ENCODE results near the gene PTPRO.
A peak's percentile ranks its signal among the peaks of the same experiment; 100 is the strongest.

PTPRO gene

DNA sequence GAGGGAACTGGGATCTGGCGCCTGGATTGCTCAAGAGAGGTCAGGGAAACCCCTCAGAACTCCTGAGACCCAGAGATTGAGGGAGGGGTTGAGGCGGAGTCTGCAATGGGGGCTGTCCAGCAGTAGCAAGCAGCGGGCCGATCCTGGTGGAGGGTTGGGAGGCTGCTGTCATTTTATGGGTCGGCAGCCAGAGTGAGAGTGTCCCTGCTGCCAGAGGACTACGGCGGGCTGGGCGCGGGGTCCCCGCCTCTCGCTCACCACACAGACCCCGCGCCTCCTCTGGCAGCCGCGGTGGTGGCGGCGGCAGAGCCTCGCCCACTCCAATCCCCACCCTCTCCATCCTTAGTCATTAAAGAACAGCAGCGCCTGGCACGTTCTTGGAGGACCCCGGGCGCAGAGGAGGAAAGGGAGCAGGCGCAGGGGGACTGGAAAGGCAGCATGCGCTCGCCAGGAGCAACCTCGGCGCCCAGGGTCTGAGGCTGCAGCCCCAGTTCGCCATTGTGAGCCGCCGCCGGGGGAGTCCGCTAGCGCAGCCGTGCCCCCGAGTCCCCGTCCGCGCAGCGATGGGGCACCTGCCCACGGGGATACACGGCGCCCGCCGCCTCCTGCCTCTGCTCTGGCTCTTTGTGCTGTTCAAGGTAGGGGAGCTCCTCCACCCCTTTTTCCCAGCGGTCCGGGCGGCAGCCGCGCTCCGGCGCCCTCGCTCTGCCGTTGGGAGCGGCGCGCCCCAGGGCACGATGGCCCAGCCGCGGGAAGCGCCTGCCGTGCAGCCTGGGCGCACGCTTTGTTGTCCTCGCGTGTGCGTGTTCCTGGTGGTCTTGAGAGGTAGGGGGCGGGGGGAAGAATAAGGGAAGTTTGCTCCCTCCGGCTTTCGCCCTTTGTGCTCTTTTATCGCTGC is at the start of gene PTPRO:
Gene PTPRO, plus strand, starts transcription at position 345 of the 898 bp plus-strand sequence.
- no peak for DNase-seq (ENCODE audit: low read depth, low spot score)

DNA sequence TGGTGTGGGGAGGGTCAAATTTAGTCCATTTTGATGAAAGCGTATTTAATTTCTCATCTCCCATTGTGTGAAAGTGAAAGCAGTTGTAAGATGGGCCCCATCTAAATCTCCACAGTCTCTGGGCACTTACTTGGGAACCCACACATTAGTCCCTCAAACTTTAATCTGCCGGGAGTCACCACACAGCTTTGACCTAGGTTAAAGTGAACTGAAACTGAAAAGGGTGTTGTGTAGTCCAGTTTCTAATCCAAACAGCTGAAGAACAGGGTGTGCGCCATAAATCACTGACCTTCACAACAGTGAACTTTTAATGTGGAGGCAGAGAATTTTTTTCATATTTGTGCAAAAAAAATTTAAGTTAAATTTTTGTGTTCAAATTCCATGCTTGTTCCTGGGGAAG is 48.4 kb upstream of the PTPRO start:
- DNase-seq (ENCODE audit: low read depth, low spot score), result no peak

DNA sequence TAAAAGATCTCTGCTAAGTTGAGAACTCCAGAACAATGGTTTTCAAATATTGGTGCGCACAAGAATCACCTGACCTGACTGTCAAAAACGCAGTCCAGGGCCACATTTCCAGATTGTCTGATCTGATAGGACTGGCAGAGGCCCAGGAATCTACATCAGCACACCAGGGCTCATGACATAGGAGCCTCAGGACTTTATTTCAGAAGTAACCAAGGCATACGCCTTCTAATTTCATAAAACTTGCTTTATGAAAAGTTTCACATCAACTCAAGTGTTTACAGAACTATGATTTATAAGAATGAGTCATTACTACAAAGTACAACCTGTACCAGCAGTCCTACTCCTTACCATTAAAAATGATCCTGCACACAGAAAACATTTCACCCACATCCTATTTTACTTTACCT is 47.7 kb upstream of the PTPRO start:
- DNase-seq (ENCODE audit: low read depth, low spot score), result no peak

DNA sequence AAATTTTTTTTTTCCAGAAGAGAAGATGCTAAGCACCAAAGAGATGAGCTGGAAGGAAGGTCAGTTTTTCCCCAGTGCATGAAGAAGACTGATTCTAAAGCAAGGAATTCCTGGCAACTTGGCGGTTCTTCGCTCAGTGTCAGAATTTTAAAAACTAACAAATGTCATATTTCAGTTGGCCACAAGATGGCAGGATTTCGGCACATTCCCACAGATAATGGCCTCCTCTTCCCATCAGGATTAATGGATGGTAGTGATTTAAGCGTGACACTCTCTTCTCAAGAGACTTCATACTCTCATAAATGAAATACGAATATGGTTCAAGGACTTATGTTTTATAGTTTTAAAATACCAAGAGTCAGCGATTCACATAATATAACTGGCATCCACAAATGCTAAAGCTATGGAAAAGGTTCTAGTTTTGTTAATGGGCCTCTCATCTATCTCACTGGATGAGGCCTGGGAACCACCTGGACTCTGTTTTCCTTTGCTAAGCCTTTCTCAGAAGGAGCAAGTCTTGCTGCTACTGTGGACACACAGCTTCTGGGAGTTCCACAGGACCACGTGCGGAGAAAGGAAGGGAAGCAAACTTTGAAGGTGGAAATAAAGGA is 46.1 kb upstream of the PTPRO start:
- peak; percentile 28 for DNase-seq (ENCODE audit: low read depth, low spot score)

DNA sequence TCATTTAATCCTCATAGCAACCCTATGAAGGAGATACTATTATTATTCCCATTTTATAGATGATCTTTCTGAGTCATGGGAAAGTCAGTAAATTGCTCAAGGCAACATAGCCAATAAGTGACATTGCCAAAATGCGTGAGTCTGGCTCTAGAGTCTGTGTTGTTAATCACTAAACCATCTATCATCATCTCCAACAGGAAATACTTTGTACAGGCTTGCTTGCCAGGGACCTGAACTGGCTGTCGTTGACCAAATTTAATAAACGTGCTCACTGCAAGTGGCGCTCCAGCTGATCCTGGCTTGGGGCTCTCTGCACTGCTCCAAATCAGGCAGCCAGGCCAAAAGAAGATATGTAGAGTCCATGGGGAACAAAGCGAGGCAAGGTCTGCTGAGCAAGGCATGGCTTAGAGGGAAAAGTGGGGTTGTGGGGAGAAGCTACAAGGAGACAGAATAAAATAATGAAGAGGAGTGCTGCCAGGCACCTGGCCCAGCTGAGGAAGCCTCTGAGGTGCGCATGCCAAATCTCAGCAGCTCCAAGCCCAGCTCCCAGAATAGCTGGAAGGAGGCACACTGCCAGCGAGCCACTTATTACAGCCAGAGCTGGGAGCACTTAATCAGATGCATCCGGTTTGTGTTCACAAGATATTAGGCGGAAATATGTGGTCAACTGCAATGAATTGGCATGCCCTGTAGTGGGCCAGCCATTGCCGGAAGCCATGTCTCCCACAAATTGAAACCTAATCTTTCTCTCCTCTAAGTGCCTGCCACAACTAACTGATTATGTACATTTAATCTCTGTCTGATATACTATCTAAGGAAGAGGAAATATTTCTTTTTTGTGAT is 43.3 kb upstream of the PTPRO start:
- no peak for DNase-seq (ENCODE audit: low read depth, low spot score)

DNA sequence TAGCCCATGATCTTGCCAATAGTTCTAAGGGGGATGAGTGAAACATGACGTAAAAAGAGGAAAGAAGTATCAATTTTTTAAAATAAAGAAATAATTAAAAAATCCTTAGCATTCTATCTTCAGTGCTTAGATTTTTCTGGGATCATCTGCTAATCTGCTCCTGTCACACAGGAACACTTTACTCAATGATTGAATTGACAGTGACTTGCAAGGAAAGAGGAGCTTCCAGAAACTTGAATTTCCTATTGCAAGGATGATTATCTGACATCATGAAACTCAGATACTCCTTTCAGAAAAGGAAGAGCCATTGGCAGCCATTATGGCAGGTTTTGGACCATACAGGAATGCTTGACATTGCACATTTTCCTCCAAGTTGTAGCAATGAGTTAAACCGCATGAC is 41.4 kb upstream of the PTPRO start:
- no peak for DNase-seq (ENCODE audit: low read depth, low spot score)

DNA sequence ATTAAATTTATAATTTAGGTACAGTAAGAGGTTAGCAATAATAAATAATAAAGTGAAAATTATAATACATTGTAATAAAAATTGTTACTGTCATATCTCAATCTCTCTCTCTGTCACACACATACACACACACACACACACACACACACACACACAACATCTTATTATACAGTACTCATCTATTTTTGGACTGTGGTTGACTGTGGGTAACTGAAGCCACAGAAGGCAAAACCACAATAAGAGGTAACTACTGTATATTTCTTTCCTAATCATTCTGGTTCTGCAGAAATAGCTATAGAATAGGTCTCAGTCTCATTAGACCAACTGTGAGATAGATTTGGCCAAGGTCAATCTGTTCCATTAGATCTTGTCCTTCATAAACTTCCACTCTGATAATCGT is 33.1 kb upstream of the PTPRO start:
- DNase-seq (ENCODE audit: low read depth, low spot score), result no peak

DNA sequence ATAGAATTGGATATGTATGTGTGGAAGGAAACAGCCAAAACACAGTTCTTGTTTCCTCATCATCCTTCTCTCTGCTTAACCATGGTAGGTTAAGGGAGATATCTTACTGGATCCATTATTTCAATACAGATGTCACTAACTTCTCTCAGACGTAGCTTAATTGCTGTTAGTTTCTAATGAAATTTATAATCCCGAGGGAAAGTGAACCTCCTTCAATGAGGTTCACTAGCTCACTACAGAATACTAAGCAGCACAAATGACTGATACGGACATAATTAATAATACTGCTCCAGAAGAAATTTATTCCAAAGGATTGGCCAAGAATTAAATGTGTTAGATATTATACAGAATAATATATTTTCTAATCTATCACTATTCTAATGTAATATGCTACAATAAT is 28.6 kb upstream of the PTPRO start:
- DNase-seq (ENCODE audit: low read depth, low spot score), result no peak

DNA sequence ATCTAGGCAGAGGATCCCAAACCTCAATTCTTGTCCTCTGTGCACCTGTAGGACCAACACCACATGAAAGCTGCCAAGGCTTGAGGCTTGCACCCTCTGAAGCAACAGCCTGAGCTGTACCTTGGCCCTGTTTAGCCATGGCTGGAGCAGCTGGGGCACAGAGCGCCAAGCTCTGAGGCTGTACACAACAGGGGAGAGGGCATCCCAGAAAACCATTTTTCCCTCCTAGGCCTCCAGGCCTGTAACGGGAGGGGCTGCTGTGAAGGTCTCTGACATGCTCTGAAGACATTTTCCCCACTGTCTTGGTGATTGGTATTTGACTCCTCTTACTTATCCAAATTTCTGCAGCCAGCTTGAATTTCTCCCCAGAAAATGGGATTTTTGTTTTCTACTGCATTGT is 22.4 kb upstream of the PTPRO start:
- no peak for DNase-seq (ENCODE audit: low read depth, low spot score)

DNA sequence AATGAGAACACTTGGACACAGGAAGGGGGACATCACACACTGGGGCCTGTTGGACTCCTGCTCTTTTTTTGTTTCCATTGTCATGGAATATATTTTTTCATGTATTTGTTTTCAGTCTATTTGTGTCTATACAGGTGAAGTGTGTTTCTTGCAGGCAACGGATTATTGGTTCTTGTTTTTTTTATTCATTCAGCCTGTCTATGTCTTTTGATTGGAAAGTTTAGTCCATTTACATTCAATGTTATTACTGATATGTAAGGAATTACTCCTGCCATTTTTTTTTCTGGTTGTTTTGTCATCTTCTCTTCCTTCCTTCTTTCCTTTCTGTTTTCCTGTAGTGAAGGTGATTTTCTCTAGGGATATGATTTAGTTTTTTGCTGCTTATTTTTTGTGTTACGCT is 18.0 kb upstream of the PTPRO start:
- DNase-seq (ENCODE audit: low read depth, low spot score), result no peak

DNA sequence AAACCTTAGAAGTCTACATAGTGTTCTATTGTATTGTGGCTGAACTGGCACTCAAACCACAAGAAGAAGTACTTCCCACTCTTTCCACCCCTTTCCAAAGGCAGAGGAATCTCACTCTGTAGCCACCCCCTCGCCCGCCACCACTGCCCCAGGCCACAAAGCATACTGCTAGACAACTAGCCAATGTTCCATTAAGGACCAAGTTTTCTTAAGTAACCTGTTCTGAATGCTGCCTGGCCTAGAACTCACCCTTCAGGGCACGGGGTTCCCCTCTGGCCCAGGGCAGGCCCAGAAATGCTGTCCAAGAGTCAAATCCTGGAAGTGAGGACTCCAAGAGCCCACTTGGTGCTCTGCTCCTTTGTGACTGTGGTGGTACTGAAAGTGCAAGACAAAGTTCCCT is 15.7 kb upstream of the PTPRO start:
- no peak for DNase-seq (ENCODE audit: low read depth, low spot score)

DNA sequence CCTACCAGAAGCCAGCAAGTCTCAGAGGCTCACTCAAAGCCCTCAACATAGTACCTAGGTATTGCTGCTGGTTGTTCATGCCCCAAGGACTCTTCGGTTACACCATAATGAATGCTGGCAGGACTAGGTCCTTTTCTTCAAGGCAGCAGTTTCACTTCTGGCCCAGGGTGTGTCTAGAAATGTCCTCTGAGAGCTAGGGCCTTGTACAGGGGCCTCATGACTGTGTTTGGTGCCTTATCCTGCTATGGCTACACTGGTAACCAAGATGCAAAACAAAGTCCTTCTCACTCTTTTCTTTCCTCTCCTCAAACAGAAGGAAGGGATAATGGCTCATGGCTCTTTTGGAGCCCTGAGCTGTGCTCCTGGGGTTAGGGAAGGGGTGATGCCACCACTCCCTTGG is 15.2 kb upstream of the PTPRO start:
- no peak for DNase-seq (ENCODE audit: low read depth, low spot score)

DNA sequence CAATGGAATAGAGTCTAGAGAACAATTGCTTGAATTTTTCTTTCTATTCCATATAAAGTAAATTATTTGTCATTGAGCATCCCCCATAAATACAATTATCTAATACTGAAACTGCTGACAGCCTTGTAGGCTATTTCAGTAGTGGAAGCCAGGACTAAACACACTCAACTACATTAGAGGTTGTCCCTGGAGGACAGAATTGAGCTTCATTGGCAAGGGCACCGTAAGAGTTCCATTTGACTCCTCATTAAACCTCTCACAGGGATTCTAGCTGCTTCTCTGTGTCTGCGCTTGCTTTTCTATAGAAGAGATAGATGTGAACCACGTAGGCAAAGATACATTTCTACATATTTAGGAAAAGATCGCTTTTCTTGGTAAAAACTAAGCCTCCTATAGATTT is 3.5 kb upstream of the PTPRO start:
- no peak for DNase-seq (ENCODE audit: low read depth, low spot score)

DNA sequence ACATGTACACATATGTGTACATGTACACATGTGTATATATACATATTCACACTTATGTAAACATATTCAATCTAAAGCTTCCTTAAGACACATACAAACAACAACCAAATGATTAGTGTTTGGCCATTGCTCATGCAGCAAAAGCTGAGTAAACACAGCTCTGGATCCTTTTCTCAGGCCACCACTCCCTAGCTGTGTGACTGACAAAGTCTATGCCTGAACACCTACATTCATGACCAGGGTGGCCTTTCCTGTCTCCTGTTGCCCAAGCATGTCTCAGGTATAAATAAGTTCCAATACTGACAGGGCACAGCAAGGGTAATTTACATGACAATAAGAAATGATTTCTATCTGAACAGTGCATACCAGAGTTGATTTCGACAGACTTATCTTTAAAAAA is 1.4 kb upstream of the PTPRO start:
- no peak for DNase-seq (ENCODE audit: low read depth, low spot score)

DNA sequence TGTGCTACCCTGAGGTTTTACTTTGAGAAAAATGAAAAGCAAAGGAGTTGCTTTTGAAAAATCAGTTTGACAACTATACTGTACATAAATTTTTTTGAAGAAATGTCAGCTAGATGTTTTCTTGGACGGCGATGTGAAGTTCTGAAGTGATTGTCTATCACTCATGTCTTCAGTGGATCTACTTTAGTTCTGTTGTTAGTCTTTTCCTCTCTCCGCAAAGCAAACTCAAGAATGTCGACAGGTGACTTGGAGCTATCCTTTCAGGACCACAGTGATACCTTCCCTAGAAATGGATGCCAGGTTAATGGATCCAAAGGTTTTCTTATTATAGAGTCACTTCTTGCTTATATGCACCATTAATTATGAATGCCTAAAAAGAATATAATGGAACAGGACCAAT is 1.2 kb downstream of the PTPRO start:
- no peak for DNase-seq (ENCODE audit: low read depth, low spot score)

DNA sequence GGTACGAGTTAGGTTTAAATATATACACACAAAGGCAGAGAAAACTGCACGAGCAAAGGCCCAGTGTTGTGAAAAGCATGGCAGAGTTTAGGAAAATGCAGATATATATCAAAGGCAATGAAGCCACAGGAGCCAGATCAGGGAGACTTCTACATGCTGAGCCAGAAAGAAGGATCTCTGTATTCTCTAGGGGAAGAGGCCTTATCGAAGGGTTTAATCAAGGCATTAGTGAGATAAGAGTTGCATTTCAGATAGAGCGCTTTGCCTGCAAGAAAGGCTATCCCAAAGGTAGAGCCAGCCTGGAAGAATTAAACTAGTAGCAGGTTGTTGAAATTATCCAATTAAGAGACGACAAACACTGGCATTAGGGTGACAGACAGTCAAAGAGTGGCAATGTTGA is 7.6 kb downstream of the PTPRO start:
- no peak for DNase-seq (ENCODE audit: low read depth, low spot score)

DNA sequence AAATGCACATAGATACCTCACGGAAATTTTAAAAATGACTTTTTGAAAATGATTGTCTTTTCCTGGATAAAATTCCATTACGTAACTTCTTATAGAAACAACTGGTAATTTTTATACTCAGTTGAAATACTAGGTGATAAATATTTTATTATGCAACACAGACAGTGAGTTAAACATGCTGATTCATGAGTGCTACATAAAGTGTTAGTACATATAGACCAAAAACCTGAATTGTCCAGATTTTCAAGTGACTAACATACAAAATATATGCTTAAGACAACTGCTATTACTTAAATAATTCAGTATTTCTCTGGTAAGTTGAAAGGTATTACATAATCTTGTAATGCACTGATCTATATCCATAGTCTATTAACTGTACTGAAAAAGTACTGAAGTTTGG is 11.9 kb downstream of the PTPRO start:
- no peak for DNase-seq (ENCODE audit: low read depth, low spot score)

DNA sequence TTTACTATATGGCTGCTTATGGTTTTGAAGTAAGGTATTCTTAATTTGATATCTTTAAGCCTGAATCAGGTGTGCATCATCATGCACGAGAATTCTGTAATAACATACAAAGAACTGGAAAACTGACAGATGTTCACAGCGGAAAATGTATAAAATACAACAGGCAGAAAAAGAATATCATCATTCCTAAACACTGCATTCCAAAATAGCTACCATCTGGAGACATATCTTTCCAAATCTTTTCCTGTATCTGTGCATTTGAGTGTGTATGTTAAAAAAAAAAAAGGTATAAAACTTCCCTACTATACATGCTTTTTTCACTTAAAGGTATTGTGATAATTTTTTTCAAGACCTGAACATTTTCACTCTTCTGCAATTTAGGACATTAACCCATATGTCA is 13.7 kb downstream of the PTPRO start:
- DNase-seq (ENCODE audit: low read depth, low spot score), result no peak

DNA sequence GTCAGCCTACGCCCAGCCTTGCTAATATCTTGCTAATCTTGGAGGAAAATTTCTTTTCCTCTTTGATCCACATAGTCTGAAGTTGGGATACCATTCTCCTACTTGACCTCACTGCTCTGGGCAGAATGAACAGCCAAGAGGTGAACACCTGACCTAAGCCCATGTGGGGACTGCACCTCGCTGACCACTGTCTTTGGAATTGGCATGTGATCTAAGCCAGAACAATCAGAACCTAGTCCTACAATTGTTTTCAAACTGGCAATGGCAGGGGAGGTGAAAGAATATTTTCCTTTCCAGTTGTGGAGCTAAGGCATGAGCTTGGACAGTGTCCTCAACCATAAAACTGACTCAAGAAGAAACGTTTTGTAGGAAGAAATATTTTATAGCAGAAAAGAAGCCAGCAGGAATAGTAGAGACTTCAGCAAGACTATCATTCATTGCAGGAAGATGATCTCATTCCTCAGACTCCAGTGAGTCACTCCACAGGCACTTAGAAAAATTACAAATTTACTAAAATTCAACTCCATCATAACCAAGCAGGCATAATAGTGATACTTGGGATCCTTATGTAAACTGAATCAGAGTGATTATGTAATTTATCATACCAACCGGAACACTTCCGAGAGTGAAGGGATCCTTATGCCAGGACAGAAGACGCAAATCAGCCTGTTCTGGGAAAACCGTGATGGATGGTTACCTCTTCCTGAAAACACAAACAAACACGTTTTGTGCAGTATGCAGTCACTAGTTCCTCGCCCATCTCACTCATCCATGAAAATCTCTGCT is 14.7 kb downstream of the PTPRO start:
- no peak for DNase-seq (ENCODE audit: low read depth, low spot score)

DNA sequence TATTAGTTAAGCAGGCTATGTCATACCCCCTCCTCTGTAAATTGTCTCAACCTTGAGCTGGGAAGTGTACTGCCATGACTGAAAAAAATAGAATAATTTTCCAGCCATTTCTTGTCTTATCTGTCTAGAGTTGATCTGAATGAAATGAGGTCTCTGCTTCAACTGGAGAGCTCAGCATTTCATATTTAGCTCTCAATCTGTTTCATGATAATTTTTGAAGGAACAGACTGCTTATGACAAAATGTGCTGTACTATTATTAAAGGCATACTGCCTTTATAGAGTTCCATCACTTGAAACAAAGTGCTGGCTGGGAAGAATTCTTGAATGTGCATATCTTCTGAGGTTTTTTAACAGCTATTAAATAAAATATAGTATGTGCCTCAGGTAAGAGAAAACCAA is 19.1 kb downstream of the PTPRO start:
- no peak for DNase-seq (ENCODE audit: low read depth, low spot score)

DNA sequence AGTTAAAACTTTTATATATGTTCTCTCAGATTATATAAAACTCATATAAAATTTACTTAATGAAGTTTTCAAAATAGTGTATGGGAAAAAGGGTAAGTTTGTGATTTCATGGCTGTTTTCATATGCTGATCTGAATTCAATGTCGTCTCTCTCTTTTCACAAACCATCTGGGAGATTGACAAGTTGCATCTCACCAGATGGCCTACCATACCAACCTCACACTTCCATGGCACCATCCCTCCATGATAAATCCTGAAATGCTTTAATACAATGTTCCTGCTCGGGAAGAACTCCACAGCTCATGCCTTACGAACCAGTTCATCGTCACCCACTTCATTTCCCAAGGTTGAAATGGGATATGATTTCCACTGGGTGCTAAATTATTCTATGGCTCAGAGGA is 22.3 kb downstream of the PTPRO start:
- DNase-seq (ENCODE audit: low read depth, low spot score), result no peak

DNA sequence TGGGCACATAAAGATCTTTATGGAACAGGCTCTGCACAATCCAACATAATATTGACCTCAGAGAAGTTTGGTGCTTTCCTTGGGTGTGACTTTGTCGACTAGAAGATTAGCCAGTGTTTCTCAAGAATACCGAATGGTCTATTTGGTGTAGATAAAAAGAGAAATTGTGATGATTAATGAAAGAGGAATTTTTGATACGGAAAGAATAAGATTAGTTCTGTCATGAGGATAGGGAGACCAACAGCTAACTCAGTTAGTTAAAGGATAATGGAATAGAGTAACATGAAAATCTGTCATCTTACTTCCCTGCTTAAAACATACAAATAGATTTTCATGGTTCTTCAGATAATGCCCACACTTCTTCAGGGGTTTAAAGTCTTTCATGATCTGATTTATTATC is 24.2 kb downstream of the PTPRO start:
- no peak for DNase-seq (ENCODE audit: low read depth, low spot score)

All from smooth muscle cell of the brain vasculature (primary cell).